Fibroblast of lung (primary cell): Measurements from ENCODE around the gene CBFA2T2. TPM values are rescaled to one million over a fixed set of nuclear protein-coding genes. Genes with fewer than 3 reads are reported as not detected.

Experiments
- DNase-seq, 2 donors: peaks; one replicate each; pipeline versions ENCODE4 v3.0.0 to v3.0.0-alpha.2; 2010; ENCODE audit warnings: low read depth in 2 of 2
- H2AFZ ChIP-seq: 2 replicates; pipeline ENCODE4 v1.5.1; 2012; ENCODE audit warnings: low read length, control low read depth, inconsistent platforms
- H3K27ac ChIP-seq: 2 replicates; pipeline ENCODE4 v1.5.1; 2011; ENCODE audit warnings: low read length, control low read depth; ENCODE audit not compliant: insufficient read depth
- H3K27me3 ChIP-seq: 2 replicates; pipeline ENCODE4 v1.5.1; 2011; ENCODE audit warnings: mild to moderate bottlenecking, low read length; ENCODE audit not compliant: control insufficient read depth, insufficient read depth
- H3K36me3 ChIP-seq: 2 replicates; pipeline ENCODE4 v1.5.1; 2011; ENCODE audit warnings: low read length; ENCODE audit not compliant: control insufficient read depth, insufficient read depth
- H3K4me1 ChIP-seq: 2 replicates; pipeline ENCODE4 v1.5.1; 2011; ENCODE audit warnings: low read length; ENCODE audit not compliant: control insufficient read depth, insufficient read depth; ENCODE audit errors: extremely low read depth
- H3K4me2 ChIP-seq: 2 replicates; pipeline ENCODE4 v1.5.1; 2011; ENCODE audit warnings: low read length, control low read depth; ENCODE audit not compliant: insufficient read depth; ENCODE audit errors: extremely low read depth
- H3K4me3 ChIP-seq, 4 experiments: fragments of 200-600 bp in 1 of 4; sonication (generic) in 1 of 4; replicated peaks in 1 of 4; 2 replicates each; pipeline ENCODE4 v1.5.1; 2011 to 2016; ENCODE audit warnings: low read length in 4 of 4, low read depth in 3 of 4, mild to moderate bottlenecking in 3 of 4, control low read depth in 2 of 4, inconsistent platforms in 1 of 4, mixed read lengths in 1 of 4; ENCODE audit not compliant: insufficient read depth in 1 of 4; ENCODE audit errors: control extremely low read depth in 1 of 4
- H3K79me2 ChIP-seq: 2 replicates; pipeline ENCODE4 v1.5.1; 2012; ENCODE audit warnings: mild to moderate bottlenecking, low read length, inconsistent platforms; ENCODE audit not compliant: control insufficient read depth, insufficient read depth
- H3K9ac ChIP-seq: 2 replicates; pipeline ENCODE4 v1.5.1; 2011; ENCODE audit warnings: mild to moderate bottlenecking, low read length, control low read depth; ENCODE audit not compliant: insufficient read depth
- H3K9me3 ChIP-seq: 2 replicates; pipeline ENCODE4 v1.5.1; 2012; ENCODE audit warnings: low read depth, low read length; ENCODE audit not compliant: control insufficient read depth, insufficient read depth
- H4K20me1 ChIP-seq: 2 replicates; pipeline ENCODE4 v1.5.1; 2011; ENCODE audit warnings: low read length; ENCODE audit not compliant: control insufficient read depth, insufficient read depth; ENCODE audit errors: extremely low read depth
- EZH2 ChIP-seq: IDR thresholded peaks from 2 replicates; pipeline ENCODE4 v1.5.1; 2012; ENCODE audit warnings: low read length, control low read depth, mild to moderate bottlenecking; ENCODE audit errors: missing control alignments
- polyA plus RNA-seq, 2 donors: library from polyadenylated mRNA; depleted of rRNA in 1 of 2; stranded (reverse) in 1 of 2; unstranded in 1 of 2; fragments of >200 nt; gene quantifications; 2 replicates each; pipeline ENCODE4 v1.2.1, GENCODE V29; 2011 to 2012; ENCODE audit warnings: missing spikeins in 1 of 2
- total RNA-seq: library from RNA; depleted of rRNA; stranded (reverse); fragments of >200 nt; gene quantifications from 2 replicates; pipeline ENCODE4 v1.2.1, GENCODE V29; 2014
- TF ChIP-seq, protein P1 (sequence below), 2 donors: IDR thresholded peaks in 1 of 2; conservative IDR thresholded peaks in 1 of 2; 1 replicate in 1 of 2; 2 replicates in 1 of 2; pipeline ENCODE4 v1.5.1; 2011 to 2012; ENCODE audit warnings: low read length in 2 of 2, control low read depth in 1 of 2, inconsistent platforms in 1 of 2, low read depth in 1 of 2, mild to moderate bottlenecking in 1 of 2

Gene CBFA2T2
- total and polyA plus RNA-seq, 2 donors (not counting 1 experiment from before 2014, with no cell fraction given) = 5.6 to 7.3 TPM

DNA sequence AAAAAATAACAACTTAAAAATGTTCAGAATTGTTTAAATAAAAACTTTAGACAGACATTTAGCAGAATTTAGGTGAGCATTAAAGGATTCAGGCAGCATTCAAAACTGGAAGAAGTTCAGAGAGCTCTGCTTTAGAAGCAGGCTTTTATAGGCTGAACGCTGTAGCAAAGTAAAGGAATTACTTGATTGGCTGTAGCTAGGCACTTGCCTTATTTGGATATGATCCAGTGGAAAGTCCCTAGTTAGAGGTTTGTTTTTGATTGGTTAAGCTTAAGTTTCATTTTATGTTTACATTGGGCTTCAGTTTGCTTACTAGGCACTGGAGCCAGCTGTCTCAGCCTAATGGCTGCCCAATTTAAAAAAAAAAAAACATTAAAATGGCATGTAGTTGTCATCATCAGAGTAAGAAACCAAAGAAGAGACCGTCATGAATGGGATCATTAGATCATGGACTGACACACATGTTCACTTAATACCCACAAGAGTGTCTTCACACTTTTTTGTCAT, 65.1 kb downstream of the CBFA2T2 start:
- peak; percentile 94 to 98 for DNase-seq
- Histone ChIP-seq H3K4me1 (peaks cover 4% of the 10 kb centered on the region), H3K36me3 (no peaks in the 10 kb centered on the region), H2AFZ (peak overlapping the region; percentile 57), H3K4me2 (peak overlapping the region; percentile 75), H3K9me3 (no peaks in the 10 kb centered on the region), H3K27me3 (no peaks in the 10 kb centered on the region), H3K4me3 (peak overlapping the region in 1 of 4 experiments; percentile 1), H3K79me2 (no peaks in the 10 kb centered on the region), H3K27ac (peak overlapping the region; percentile 54), H3K9ac (no peak overlapping the region), H4K20me1 (no peaks in the 10 kb centered on the region)
- TF ChIP-seq, protein P1, sequence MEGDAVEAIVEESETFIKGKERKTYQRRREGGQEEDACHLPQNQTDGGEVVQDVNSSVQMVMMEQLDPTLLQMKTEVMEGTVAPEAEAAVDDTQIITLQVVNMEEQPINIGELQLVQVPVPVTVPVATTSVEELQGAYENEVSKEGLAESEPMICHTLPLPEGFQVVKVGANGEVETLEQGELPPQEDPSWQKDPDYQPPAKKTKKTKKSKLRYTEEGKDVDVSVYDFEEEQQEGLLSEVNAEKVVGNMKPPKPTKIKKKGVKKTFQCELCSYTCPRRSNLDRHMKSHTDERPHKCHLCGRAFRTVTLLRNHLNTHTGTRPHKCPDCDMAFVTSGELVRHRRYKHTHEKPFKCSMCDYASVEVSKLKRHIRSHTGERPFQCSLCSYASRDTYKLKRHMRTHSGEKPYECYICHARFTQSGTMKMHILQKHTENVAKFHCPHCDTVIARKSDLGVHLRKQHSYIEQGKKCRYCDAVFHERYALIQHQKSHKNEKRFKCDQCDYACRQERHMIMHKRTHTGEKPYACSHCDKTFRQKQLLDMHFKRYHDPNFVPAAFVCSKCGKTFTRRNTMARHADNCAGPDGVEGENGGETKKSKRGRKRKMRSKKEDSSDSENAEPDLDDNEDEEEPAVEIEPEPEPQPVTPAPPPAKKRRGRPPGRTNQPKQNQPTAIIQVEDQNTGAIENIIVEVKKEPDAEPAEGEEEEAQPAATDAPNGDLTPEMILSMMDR (conservative IDR thresholded peaks at IDR 0.05 in 1 of 2, IDR thresholded peaks at IDR 0.05 in 1 of 2; ENCODE audit: low read depth in 1 of 2, low read length in 2 of 2) = no peak
- no peak for TF ChIP-seq EZH2

DNA sequence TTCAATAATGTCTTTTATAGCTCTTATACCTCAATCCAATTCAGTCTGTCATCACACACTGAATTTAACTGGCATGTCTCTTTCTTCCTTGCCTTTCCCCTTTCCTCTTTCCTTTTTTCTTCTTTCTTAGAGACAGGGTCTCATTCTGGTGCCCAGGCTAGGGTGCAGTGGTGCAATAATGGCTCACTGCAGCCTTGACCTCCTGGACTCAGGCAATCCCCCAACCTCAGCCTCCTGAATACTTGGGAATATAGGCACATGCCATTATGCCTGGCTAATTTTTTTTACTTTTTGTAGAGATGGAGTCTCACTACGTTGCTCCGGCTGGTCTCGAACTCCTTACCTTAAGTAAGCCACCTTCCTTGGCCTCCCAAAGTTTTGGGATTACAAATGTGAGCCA, 65.9 kb downstream of the CBFA2T2 start:
- Histone ChIP-seq H3K9ac (no peak overlapping the region), H3K27ac (no peak overlapping the region)
- TF ChIP-seq EZH2 = no peak
- TF ChIP-seq, protein P1 (conservative IDR thresholded peaks at IDR 0.05 in 1 of 2, IDR thresholded peaks at IDR 0.05 in 1 of 2; ENCODE audit: low read depth in 1 of 2, low read length in 2 of 2) = no peak

DNA sequence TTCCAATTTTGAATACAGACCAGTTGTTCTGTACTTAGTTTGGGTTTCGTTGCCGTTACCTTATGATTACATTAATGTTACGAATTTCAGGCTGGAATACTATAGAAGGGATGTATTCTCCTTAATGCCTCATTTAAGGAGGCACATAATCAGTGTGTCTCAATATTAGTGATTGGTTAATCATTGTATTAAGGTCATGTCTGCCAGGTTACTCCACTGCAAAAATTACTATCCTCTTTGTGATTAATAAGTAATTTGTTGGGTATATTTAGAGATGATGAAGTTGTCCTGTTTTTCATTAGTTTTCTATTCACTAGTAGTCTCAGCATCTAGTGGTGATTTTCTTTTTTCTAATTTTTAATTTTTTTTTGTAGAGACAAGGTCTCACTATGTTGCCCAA, 66.3 kb downstream of the CBFA2T2 start:
- no peak overlapping the region for H3K27ac ChIP-seq
- no peak for DNase-seq
- TF ChIP-seq EZH2 = no peak
- TF ChIP-seq, protein P1 (conservative IDR thresholded peaks at IDR 0.05 in 1 of 2, IDR thresholded peaks at IDR 0.05 in 1 of 2; ENCODE audit: low read depth in 1 of 2, low read length in 2 of 2) = no peak
- H3K9me3 ChIP-seq = no peaks in the 10 kb centered on the region
- H3K4me3 ChIP-seq = no peak overlapping the region
- H3K36me3 ChIP-seq = no peaks in the 10 kb centered on the region
- no peaks in the 10 kb centered on the region for H4K20me1 ChIP-seq
- no peak overlapping the region for H3K9ac ChIP-seq
- H3K4me1 ChIP-seq = peaks cover 4% of the 10 kb centered on the region
- H2AFZ ChIP-seq = no peak overlapping the region
- H3K27me3 ChIP-seq = no peaks in the 10 kb centered on the region
- no peaks in the 10 kb centered on the region for H3K79me2 ChIP-seq
- H3K4me2 ChIP-seq = no peak overlapping the region

More for the DNA sequence above, 65.9 kb downstream of the CBFA2T2 start:
- Histone ChIP-seq H3K4me3 (no peak overlapping the region), H4K20me1 (no peaks in the 10 kb centered on the region), H3K4me1 (peaks cover 4% of the 10 kb centered on the region), H3K4me2 (no peak overlapping the region), H3K79me2 (no peaks in the 10 kb centered on the region), H3K27me3 (no peaks in the 10 kb centered on the region), H2AFZ (no peak overlapping the region), H3K9me3 (no peaks in the 10 kb centered on the region), H3K36me3 (no peaks in the 10 kb centered on the region)
- DNase-seq = no peak
